ENCODE results near the gene TRAK1.

TRAK1 gene

DNA sequence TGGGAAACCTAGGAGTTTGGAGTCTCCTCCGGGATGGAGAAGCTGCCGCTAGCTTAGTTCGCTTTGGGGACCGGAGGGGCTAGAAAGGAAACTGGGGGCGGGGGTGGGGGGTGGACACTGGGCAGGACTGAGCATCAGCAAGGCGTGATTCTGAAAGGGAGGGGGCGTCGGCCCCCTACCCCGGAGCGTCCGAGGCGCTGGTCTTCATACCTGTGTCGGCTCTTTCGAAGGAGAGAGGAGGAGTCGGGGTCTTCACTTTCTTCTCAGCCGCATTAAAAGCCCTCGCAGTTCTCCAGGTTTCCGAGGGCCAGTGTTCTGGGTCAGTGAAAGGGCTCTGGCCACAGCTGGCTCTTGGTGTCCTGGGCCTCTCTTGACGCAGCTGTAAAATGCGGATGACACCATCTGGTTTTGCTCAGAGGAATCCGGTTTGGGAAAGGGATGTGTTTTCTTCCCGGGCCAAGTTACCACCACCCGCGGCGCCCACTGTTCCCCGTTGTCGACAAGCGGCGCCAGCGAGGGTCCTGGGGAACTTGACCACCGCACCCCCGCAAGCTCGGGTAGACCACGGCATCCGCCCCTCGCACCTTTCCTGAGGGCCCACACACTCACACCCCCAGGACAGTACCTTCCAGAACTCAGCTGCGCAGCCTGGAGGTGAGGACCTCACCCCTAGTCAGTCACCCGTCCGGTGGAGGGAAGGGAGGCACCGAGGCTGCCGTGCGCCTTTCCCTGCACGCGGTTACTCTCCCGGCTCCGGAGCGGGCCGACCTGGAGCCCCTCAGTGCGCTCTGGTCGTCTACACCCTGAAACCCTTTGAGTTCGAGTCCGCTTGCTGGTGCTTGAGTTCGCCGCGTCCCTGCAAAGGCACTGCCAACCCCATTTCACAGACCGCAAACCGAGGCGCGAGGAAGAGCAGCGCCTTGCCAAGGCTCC lies 174.2 kb downstream of the TRAK1 start:
- no peaks in the 10 kb centered on the region for H3K36me3 Mint-ChIP-seq (ENCODE audit: low read depth)
- H3K4me1 Mint-ChIP-seq: no peaks in the 10 kb centered on the region
- TF ChIP-seq, protein P1, sequence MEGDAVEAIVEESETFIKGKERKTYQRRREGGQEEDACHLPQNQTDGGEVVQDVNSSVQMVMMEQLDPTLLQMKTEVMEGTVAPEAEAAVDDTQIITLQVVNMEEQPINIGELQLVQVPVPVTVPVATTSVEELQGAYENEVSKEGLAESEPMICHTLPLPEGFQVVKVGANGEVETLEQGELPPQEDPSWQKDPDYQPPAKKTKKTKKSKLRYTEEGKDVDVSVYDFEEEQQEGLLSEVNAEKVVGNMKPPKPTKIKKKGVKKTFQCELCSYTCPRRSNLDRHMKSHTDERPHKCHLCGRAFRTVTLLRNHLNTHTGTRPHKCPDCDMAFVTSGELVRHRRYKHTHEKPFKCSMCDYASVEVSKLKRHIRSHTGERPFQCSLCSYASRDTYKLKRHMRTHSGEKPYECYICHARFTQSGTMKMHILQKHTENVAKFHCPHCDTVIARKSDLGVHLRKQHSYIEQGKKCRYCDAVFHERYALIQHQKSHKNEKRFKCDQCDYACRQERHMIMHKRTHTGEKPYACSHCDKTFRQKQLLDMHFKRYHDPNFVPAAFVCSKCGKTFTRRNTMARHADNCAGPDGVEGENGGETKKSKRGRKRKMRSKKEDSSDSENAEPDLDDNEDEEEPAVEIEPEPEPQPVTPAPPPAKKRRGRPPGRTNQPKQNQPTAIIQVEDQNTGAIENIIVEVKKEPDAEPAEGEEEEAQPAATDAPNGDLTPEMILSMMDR (IDR thresholded peaks at IDR 0.05): no peak
- H3K4me3 Mint-ChIP-seq: no peak overlapping the region
- DNase-seq: no peak
- peaks cover 15% of the 10 kb centered on the region for H3K9me3 Mint-ChIP-seq
- no peak overlapping the region for H3K27ac Mint-ChIP-seq
- peaks cover 83% of the 10 kb centered on the region for H3K27me3 Mint-ChIP-seq (ENCODE audit: low read depth, poor library complexity)

- H3K9me3 Mint-ChIP-seq: peaks cover 22% of the 10 kb centered on the region
- no peak within 1 kb of the TSS for H3K4me3 Mint-ChIP-seq
- no peaks in the 10 kb centered on the region for H3K36me3 Mint-ChIP-seq (ENCODE audit: low read depth)
- no peaks in the 10 kb centered on the region for H3K4me1 Mint-ChIP-seq
- no peak within 1 kb of the TSS for H3K27ac Mint-ChIP-seq
- TF ChIP-seq, protein P1 (IDR thresholded peaks at IDR 0.05): no peak
- no peak for DNase-seq
- H3K27me3 Mint-ChIP-seq (ENCODE audit: low read depth, poor library complexity): peaks cover 79% of the 10 kb centered on the region
Measured at GRCh38 chr3:42266085-42266484, 174.9 kb downstream of the TRAK1 start, which contains the start of gene CCK. Gene CCK, minus strand, starts transcription at chr3:42266185. Its CDS starts 2,555 bp downstream, at chr3:42263630.

DNA sequence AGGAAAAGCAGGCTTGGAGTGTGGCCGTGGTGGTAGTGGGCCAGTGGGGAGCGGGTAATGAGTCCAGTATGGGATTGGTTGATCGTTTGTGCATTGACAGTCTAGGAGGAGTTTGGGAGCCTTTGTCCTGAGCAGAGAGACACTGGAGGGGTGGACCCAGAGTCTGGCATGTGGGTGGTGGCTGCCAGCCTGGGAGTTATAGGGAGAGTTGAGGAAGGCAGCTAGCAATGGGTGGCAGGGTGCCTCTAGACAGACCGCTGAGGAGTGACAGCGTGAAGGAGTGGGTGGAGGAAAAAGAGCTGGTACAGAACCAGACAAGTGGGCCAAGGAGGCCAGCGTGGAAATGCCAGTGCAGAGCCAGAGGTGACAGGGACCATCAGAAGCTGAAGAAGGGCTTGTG lies 176.7 kb downstream of the TRAK1 start:
- TF ChIP-seq, protein P1 (IDR thresholded peaks at IDR 0.05): no peak
- Mint-ChIP-seq H3K27me3 (ENCODE audit: low read depth, poor library complexity) (peaks cover 61% of the 10 kb centered on the region), H3K27ac (no peak overlapping the region), H3K36me3 (ENCODE audit: low read depth) (no peaks in the 10 kb centered on the region), H3K4me1 (no peaks in the 10 kb centered on the region), H3K4me3 (no peak overlapping the region), H3K9me3 (peaks cover 35% of the 10 kb centered on the region)
- DNase-seq: no peak

DNA sequence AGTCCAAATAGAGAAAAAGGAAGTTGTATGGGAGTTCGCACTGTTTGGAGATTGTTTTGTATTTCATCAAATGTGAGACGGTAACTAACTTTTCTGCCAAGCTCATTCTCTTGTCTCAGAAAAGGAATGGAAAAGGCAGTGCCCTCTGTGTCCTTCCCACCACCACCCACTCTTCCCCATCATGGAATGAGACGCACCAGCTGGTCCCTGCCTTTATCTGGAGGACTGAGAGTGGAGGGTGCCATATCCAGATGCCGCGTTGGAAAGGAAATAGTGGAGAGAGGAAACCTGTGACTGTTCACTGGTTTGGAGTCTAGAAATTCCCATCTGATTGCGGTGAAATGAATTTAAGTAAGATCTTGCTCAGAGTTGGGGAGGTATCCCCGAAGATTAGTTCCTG lies 178.5 kb downstream of the TRAK1 start:
- no peak for DNase-seq
- no peaks in the 10 kb centered on the region for H3K4me1 Mint-ChIP-seq
- H3K4me3 Mint-ChIP-seq: no peak overlapping the region
- no peaks in the 10 kb centered on the region for H3K36me3 Mint-ChIP-seq (ENCODE audit: low read depth)
- no peak overlapping the region for H3K27ac Mint-ChIP-seq
- peaks cover 27% of the 10 kb centered on the region for H3K9me3 Mint-ChIP-seq
- H3K27me3 Mint-ChIP-seq (ENCODE audit: low read depth, poor library complexity): peaks cover 44% of the 10 kb centered on the region
- TF ChIP-seq, protein P1 (IDR thresholded peaks at IDR 0.05): no peak

- TF ChIP-seq, protein P1 (IDR thresholded peaks at IDR 0.05): no peak
- Mint-ChIP-seq H3K4me1 (no peaks in the 10 kb centered on the region), H3K4me3 (no peak overlapping the region), H3K36me3 (ENCODE audit: low read depth) (no peaks in the 10 kb centered on the region), H3K27ac (no peak overlapping the region), H3K27me3 (ENCODE audit: low read depth, poor library complexity) (peaks cover 35% of the 10 kb centered on the region), H3K9me3 (peaks cover 26% of the 10 kb centered on the region)
- no peak for DNase-seq
Measured at GRCh38 chr3:42270561-42270960, 179.4 kb downstream of the TRAK1 start.
